ENCODE data around the gene SLC30A5.

Gene SLC30A5

DNA sequence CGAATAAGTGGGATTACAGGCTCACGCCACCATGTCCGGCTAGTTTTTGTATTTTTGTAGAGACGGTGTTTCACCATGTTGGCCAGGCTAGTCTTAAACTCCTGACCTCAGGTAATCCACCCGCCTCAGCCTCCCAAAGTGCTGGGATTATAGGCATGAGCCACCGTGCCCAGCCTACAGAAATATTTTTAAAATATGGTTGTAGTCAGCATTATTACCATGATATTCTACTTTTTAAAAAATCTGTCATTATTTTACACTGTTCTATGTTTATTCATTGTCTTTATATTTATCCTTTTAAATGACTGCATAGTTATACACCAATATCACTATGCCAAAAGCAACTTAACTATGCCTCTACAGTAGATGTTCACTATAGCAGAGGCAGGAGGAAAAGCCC lies 41.6 kb upstream of the SLC30A5 start:
- TF ChIP-seq CTCF (IDR thresholded peaks at IDR 0.05) = no peak
- no peak overlapping the region for H3K4me3 ChIP-seq
- H3K27ac ChIP-seq = no peak overlapping the region
- no peak for DNase-seq (ENCODE audit: low spot score)

DNA sequence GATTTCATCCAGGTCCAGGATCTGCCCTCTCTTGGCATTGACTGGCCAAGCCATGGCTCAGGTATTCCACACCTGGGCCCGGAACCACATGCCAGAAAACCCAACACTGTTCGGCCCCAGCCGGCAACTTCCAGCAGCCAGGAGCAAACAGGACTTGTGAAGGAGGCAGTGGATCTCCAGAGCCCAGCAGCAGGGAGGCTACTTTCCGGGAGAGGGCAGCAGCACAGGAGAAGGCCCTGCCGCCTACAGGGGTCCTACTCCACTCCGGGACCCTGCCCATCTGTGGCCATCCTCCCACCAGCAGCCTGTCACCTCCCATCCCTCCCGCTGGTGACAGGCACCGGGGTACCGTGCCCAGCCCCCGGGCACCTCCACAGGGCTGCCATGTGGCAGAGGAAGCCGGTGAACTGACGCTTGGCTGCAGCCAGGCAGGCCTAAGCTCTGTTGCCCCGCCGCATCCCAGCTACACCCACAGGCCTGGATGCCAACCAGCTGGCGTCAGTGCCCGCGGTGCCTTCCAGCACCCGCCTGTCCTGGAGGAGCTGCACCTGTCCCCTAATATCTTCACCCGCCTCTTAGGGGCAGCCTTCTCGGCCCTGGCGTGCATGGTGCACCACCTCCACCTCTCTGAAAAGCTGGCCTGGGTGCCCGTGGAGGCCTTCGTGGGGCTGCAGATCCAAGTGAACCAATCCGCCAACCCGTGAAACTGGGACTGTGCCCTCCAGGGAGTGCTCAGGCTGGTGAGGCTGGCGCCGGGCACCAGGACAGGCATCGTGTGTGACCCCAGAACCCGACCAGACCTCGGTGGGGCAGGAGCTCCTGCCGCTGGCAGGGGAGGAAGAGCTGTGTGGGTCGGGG lies 18.9 kb upstream of the SLC30A5 start:
- TF ChIP-seq CTCF (IDR thresholded peaks at IDR 0.05) = no peak
- Histone ChIP-seq H3K4me3 (no peak overlapping the region), H3K27ac (no peak overlapping the region)
- DNase-seq (ENCODE audit: low spot score) = no peak

DNA sequence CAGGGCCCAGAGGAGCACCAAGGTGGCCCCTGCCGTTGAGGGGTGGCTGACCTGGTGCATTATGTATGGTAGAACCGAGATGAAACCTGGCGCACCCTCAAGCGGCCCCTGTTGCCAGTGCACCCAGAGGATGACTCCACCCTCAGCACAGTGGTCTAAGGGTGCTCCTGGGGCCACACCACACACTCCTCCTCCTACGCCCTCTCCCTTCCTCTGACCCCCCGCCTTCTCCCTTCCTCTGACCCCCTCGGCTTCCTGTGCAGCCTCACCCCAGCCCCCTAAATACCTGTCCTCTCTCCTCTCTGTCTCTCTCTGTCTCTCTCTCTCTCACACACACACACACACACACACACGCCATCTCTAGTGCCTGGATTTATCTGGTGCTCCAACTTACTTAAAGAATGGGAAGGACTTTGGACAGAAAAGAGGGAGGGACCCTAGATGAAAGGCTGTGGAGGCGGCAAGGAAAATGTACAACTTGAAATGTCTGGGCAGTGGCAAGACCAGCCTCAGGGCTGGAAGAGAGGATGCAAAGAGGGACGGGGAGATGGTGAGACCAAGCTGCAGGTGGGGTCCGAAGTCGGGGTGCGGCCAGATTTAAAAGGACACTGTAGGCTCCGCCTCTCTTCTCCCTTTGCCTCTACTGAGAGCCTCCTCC lies 18.2 kb upstream of the SLC30A5 start:
- Histone ChIP-seq H3K27ac (no peak overlapping the region), H3K4me3 (no peak overlapping the region)
- no peak for TF ChIP-seq CTCF (IDR thresholded peaks at IDR 0.05)
- DNase-seq (ENCODE audit: low spot score) = no peak

GRCh38 chr5:69078921-69079540 lies 14.8 kb upstream of the SLC30A5 start:
- H3K27ac ChIP-seq = no peak overlapping the region
- TF ChIP-seq CTCF (IDR thresholded peaks at IDR 0.05) = no peak
- no peak overlapping the region for H3K4me3 ChIP-seq
- no peak for DNase-seq (ENCODE audit: low spot score)

- no peak for DNase-seq (ENCODE audit: low spot score)
- Histone ChIP-seq H3K27ac (no peak overlapping the region), H3K4me3 (no peak overlapping the region)
- TF ChIP-seq CTCF (IDR thresholded peaks at IDR 0.05) = no peak
These were observed 14.3 kb upstream of the SLC30A5 start for GRCh38 chr5:69079556-69079955.

DNA sequence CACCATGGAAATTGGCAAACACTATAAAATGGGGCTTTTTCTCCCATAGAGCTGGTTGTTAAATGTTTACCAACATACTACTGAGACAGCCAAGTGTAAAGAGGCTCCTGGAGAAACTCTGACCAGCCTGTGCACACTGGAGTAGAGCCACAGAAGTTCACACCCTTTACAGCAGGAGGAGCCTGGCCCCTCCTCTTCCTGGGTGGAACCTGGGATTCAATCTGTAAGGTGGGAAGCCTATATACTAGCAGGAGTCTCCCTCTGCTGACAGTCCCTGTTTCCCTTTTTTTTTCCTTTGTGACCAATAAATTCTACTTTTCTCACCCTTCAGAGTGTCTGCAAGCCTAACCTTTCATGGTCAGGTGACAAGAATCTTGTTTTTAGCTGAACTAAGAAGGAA lies 10.4 kb upstream of the SLC30A5 start:
- TF ChIP-seq CTCF (IDR thresholded peaks at IDR 0.05) = no peak
- no peak overlapping the region for H3K4me3 ChIP-seq
- H3K27ac ChIP-seq = no peak overlapping the region
- DNase-seq (ENCODE audit: low spot score) = no peak
